Loucy (cell line): ENCODE results near the gene NUMB.

Experiments used
- CTCF ChIP-seq: fragments of 200-600 bp; sonication (generic); conservative IDR thresholded peaks from 2 replicates; pipeline ENCODE4 v1.5.1; 2014; ENCODE audit warnings: mild to moderate bottlenecking, antibody characterized with exemption, low read length
- EZH2phosphoT487 ChIP-seq: fragments of 200-600 bp; IDR thresholded peaks from 2 replicates; pipeline ENCODE4 v1.6.1; 2018; ENCODE audit warnings: antibody characterized with exemption, mild to moderate bottlenecking, moderate library complexity, borderline replicate concordance

GRCh38 chr14:73452341-73453186, 5.8 kb downstream of the NUMB start:
- TF ChIP-seq CTCF: no peak
- TF ChIP-seq EZH2phosphoT487: no peak
